GM19452 (cell line): ENCODE measurements around the gene ARHGEF6.
A peak's percentile ranks its signal among the peaks of the same experiment; 100 is the strongest.
"Not testable (repeated sequence)": the region's sequence is repeated elsewhere in the genome, so short reads cannot be mapped to it uniquely, and the experiment has no call there.

ENCODE experiments used
- ATAC-seq: cut with Tn5 transposase; IDR thresholded peaks from one replicate; pipeline ENCODE4 v1.9.1; 2021; ENCODE audit not compliant: unreplicated experiment

ARHGEF6 gene

DNA sequence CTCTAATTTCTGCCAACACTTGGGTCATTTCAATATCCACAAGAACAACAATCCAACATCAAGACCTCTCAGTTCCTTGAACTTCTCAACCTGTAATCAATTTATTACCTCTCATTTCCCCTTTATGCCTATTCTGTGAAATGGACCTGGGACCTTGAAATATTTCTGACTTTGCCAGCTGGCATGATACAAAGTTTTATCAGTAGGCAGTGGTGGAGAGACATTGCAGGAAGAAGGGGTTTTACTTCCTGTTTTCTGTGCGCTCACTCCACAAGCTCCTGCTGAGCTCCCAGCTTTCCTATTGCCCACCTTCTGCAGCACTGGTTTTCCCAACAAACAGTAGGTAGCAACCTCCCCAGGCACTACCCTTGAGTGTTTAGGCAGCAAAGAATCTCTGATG is 3.5 kb upstream of the ARHGEF6 start:
- ATAC-seq = no peak

GRCh38 chrX:136783159-136783558 is 2.4 kb upstream of the ARHGEF6 start:
- ATAC-seq = no peak

GRCh38 chrX:136781180-136781797 is 557 bp upstream of the ARHGEF6 start:
- no peak for ATAC-seq

GRCh38 chrX:136780241-136780640 is 491 bp downstream of the ARHGEF6 start:
- ATAC-seq = no peak

GRCh38 chrX:136779346-136779781 is 1.4 kb downstream of the ARHGEF6 start:
- peak; percentile 54 for ATAC-seq

DNA sequence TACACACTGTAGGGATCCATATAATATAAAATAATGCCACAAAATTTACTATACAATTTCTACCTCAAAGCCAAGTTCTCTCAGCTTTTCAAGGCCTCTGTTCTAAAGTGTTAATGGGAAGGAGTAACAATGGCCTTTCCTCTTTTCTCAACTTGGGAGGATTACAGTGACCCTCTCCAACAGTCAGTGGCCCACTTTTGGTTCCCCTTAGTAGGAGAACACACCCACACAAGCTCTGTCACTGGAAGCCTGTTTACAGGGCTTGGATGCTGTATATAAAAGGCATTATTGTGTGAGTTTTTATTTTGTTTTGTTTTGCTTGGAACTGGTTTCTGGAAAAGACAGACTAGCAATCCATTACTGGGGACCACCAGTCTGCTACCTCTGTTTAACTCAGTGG is 1.8 kb downstream of the ARHGEF6 start:
- no peak for ATAC-seq

- ATAC-seq = no peak
Measured at GRCh38 chrX:136778020-136778419, 2.7 kb downstream of the ARHGEF6 start.

- ATAC-seq = no peak
Measured at GRCh38 chrX:136773648-136774047, 7.1 kb downstream of the ARHGEF6 start.

GRCh38 chrX:136771869-136772268 is 8.9 kb downstream of the ARHGEF6 start:
- ATAC-seq = not testable (repeated sequence)

- no peak for ATAC-seq
Measured at GRCh38 chrX:136768469-136769084, 12.2 kb downstream of the ARHGEF6 start.

DNA sequence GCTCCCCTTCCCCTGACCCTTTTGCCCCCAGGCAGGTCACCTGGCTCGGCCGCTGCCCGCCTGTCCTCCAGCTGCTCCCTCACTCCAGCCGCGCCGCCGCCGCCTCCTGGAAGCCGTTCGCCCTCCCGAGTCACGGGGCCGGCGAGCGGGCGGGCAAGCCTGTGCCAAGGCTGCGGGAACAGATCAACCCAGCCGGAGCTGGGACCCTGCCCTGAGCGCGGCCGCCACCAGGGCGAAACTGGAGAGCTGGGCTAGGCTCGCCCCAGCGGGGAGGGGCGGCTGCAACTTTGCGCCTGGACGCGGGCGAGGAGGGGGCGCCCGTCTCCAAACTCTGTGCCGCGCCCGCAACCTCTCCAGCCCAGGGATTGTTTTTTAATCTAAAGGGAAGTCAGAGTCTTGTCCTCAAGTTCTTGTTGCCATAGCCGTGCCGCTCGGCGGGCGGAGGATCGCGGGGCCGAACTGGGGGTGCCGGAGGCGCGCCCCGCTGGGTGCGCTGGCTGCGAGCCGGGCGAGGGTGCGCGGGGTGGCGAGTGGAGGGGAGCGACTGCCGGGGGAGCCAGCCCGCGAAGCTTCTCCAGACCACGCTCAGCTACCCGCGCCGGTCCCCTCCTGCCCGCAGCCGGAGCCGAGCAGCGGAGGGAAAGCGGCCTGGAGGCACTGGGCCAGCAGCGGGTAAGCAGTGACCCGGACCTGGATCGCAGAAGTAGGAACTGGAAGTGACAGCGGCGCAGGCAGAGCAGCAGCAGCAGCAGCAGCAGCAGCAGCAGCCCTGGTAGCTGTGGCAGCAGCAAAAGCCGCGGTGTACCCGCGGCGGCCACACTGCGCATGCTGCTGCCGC is 13.4 kb downstream of the ARHGEF6 start:
- ATAC-seq = peak; percentile 65

DNA sequence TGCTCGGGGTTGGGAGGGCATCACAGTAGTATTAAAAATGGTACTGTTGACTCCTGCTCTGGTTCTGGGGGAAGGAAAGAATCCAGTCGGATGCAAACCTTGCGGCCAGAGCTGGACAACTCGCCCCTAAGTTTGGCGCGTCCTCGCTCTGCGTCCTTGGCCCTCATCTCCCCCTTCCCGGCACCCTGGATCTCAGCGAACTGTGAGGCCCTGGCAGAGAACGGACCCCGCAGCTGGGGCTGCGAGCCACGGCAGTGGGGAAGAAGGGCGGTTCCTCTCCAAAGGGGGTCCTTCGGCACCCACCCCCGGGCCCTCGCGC is 14.0 kb downstream of the ARHGEF6 start:
- no peak for ATAC-seq

DNA sequence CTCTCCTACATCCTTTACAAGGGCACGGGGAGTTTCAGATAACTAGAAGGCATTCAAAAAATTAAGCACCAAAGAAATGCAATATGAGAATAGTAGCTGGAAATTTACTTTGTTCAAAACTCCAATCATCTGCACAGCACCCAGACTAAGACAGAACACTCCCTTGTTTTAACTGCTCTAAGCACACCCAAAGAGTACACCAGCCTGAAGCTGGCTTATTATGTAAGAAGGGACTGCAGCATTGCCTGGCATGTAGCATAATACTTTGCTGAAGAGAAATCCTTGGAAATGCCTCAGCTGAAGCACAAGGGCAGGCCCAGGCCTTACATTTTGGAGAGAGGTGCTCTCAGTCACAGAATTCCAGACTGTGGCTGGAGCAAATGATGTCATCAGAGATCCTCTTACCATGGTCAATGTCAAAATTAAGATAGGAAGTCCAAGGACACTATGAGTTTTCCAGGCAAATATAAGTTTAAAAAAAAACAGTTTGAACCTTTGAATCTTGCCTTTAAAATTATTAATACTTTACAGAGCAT is 14.8 kb downstream of the ARHGEF6 start:
- ATAC-seq = no peak

DNA sequence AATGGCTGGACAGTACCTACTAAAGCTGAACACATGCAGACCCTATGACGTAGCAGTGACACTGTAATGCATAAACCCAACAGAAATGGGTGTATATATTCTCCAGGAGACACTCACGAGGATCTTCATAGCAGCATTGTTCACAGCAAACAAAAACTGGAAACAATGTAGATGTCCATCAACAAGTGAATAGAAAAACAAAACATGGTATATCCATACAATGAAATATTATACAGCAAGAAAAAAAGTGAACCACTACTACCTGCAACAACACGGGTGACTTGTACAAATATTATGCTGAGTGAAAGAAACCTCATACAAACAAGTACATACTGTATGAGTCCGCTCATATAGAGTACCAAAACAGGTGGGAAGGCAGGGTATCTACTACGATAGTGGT is 16.5 kb downstream of the ARHGEF6 start:
- no peak for ATAC-seq

DNA sequence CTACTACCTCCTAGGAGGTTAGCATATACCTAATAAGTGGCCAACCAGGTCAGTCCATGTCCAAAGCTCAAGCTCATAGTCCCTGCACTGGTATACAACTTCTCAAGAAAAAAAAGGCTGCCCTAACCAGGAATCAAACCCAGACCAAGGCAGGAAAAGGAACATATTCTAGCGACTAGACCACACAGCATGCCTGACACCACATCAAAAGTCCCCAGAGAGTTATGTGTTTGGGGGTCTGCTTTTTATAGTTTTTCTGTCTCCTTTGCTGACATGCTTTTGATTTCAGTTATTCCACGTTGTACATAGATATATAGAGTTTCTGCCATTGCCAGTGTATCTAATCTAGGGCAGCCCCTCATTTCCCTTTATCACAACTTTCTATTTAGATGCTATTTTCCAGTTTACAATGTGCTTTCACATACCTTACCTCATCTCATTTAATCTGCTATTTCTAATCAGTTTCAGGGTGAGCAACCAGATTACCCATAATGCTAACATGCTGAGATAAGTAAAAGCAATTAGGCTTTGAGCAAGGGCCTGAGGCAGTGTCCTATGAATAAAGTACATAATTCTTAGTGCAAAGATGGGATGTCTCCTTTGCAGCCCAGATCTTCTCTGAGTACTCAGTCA is 17.8 kb downstream of the ARHGEF6 start:
- ATAC-seq = no peak

GRCh38 chrX:136761421-136761820 is 19.3 kb downstream of the ARHGEF6 start:
- no peak for ATAC-seq

GRCh38 chrX:136759968-136760367 is 20.8 kb downstream of the ARHGEF6 start:
- ATAC-seq = peak; percentile 76

- no peak for ATAC-seq
Measured at GRCh38 chrX:136755411-136755810, 25.3 kb downstream of the ARHGEF6 start.

DNA sequence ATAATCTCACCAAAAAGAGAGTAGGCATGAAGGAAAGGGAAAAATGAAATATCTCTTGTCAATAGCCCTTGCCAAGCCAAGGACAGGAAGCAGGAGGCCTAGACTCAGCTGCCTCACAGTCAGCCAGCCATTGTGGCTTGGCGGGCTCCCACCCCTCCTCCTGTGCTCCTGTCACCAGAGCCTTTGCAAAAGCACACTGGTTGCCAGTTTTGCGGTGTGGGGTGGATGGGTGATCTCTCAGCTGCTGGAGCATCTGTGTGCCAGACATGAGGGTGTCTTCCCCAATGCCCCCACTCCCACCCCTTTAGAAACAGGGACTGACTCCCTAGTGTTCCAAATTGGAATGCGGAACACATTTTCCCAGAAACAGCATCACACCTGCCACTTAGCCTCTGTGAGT is 26.1 kb downstream of the ARHGEF6 start:
- ATAC-seq = no peak

GRCh38 chrX:136752796-136753195 is 27.9 kb downstream of the ARHGEF6 start:
- ATAC-seq = no peak

DNA sequence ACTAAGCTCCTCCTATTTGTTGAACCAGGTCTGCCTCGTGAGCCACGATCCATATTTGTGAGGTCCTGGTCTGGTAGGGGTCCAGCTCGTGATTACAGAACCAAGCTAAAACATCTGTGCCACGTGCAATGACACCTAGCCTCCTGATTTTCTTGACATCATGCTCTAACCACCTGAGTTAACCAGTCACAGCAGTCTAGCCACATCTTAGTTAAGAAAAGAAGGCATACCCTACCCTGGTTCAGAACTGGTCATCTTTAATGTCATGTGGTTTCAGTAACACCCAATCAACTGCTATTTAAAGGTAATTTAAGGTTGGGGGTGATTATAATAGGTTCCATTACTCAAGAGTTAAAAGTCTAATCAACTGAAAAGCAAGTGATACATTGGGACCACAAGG is 28.4 kb downstream of the ARHGEF6 start:
- ATAC-seq = no peak

DNA sequence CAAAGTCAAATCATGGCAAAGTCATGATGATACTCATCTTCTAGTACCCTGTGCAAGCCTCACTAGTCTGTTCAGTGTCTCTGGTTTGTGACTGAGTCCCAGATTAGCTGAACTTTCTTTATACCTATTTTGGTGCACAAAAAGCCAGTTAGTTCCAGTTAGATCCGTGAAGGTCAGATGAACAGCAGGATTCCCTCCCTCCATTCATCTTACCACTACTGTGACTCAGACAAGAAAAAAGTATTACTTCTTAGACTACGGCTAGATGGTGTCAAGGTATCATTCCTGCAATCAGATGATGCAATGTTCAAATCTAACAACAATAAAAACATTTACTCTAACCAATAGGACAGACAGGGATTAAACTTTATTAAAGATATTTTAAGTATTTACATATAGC is 30.4 kb downstream of the ARHGEF6 start:
- no peak for ATAC-seq
